Body of pancreas (tissue), 4 donors: ENCODE data around the gene PHACTR3.

Experiments used
- CTCF ChIP-seq, 7 experiments: fragments of 450-650 bp in 4 of 7; fragments of 200-600 bp in 3 of 7; sonication (generic) in 3 of 7; IDR thresholded peaks; one replicate each; pipeline ENCODE4 v1.5.1; 2016 to 2019; ENCODE audit warnings: antibody characterized with exemption in 7 of 7
- POLR2A ChIP-seq, 3 donors: fragments of 450-650 bp; IDR thresholded peaks; one replicate each; pipeline ENCODE4 v1.6.1; 2016; ENCODE audit warnings: antibody characterized with exemption in 3 of 3, mild to moderate bottlenecking in 2 of 3

- TF ChIP-seq CTCF (IDR thresholded peaks at IDR 0.05) (no peak), POLR2A (IDR thresholded peaks at IDR 0.05) (no peak)
These were observed 207.4 kb downstream of the PHACTR3 start for GRCh38 chr20:59811681-59812171.
